NCI-H1436 (cell line): ENCODE data around the gene SLC4A5.

ENCODE experiments used
- DNase-seq: peaks from one replicate; lab custom pipeline; 2025; lab: John Stamatoyannopoulos, UW

The SLC4A5 gene

DNA sequence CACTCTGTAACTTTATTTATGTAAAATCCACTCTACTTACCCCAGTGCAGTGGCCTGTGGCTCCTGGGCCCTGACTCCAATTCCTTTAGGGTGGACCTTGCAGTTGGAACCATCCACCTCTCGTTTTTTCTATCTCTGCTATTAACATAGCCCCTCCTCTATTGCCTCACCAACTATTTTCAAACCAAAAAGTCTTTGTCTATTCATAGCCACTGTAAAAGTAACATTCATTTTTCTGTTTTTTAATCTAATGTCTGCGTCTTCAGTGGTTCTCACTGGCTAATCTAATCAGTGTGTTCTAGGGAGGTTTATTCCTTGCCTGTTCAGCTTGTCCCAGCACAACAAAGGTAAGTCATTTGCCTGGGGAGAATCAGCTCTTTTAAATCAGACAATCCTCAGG is at the start of gene SLC4A5:
Gene SLC4A5 (minus strand): TSS at position 101 of the 400 bp plus-strand sequence. CDS start 28,393 bp downstream, outside the sequence.
- DNase-seq, result no peak

- no peak for DNase-seq
Measured at GRCh38 chr2:74392449-74392743, 49.2 kb upstream of the SLC4A5 start.

- DNase-seq, result peak; percentile 89
Measured at GRCh38 chr2:74391580-74392448, 48.6 kb upstream of the SLC4A5 start.

GRCh38 chr2:74391209-74391579 is 48.0 kb upstream of the SLC4A5 start:
- no peak for DNase-seq

DNA sequence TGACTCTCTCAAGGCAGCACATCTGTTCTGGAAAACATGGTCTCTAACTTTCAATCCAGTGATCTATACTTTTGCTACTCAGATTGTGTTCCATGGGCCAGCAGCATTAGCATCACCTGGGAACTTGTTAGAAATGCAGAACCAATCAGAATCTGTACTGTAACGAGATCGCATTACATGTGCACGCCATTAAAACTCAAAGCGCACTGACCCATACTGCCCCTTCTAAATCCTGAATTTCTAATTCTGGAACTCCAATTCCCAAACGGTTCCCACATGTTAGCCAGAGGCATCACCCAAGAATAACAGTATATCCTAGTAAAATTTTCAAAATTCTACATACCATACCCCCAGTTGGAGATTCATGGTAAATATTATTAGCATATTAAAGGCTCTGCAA is 47.4 kb upstream of the SLC4A5 start:
- no peak for DNase-seq

GRCh38 chr2:74387346-74387745 is 44.1 kb upstream of the SLC4A5 start:
- DNase-seq, result no peak

DNA sequence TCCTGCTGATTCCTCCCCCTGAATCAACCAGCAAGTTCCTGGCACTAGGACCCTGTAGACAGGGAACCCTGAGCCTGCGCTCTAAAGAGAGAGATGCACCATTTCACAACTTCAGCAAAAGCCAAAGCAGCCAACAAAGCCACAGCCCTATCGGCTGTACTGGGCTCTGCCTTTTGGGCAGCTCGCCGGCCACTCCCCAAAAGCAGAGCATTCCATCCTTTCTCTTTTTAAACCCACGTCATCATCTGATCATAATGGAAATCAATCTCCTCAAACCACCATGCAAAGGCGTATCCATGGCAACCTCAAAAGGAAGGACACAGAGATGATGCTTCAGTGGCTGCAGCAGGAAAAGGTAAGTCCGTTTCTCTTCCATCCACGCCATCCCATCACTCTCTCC is 42.2 kb upstream of the SLC4A5 start:
- DNase-seq, result no peak

GRCh38 chr2:74384051-74384450 is 40.8 kb upstream of the SLC4A5 start:
- no peak for DNase-seq

GRCh38 chr2:74383254-74383653 is 40.0 kb upstream of the SLC4A5 start:
- no peak for DNase-seq

GRCh38 chr2:74381751-74382150 is 38.5 kb upstream of the SLC4A5 start:
- no peak for DNase-seq

DNA sequence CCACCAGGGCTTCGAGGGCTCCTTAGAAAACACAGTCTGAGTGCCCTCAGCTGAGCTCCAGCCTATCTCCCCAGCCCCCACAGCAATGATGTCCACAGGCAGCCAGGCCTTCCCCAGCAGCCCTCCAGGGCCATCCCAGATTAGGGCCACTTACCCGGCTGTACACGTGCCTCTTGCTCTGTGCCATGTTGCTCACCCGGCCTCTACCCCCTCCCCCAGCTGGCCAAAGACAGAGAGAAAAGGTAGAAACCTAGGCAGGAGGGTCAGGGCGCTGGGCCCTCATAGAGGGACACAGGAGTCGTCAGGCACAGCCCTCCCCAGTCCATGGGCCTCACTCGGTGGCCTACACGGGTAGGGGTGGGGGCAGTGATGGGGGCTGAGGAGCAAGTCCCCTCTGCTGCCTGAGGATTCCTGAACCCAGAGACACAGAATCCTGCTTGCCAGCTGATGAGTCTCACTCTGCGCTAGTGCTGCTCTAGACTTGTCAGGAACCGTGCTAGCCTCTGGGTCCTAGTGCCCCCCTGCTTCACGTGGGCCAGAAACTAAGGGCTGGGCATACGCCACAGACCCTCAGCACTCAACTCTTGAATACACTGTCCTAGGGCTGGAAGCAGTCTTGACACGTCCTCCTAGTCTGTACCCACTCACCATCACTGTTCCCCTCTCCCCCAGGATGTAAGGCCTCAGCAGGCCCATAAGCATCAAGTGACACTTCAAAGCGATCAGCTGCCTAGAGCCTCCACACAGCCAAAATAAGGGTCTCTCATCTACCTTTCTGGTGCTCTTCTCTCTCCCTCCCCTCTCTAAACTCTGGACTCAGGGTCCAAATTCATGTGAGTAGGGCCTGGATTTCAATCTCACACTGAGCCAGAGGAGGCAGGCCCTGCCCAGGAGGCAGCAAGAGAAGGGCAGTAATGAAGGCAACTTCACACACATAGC is 36.9 kb upstream of the SLC4A5 start, which contains the start of gene DCTN1:
Gene DCTN1 (minus strand): TSS at position 461 of the 939 bp plus-strand sequence. CDS start 274 bp downstream, at position 187.
- no peak for DNase-seq

GRCh38 chr2:74378007-74378406 is 34.8 kb upstream of the SLC4A5 start:
- DNase-seq, result no peak

- DNase-seq, result no peak
Measured at GRCh38 chr2:74375838-74376237, 32.6 kb upstream of the SLC4A5 start.

DNA sequence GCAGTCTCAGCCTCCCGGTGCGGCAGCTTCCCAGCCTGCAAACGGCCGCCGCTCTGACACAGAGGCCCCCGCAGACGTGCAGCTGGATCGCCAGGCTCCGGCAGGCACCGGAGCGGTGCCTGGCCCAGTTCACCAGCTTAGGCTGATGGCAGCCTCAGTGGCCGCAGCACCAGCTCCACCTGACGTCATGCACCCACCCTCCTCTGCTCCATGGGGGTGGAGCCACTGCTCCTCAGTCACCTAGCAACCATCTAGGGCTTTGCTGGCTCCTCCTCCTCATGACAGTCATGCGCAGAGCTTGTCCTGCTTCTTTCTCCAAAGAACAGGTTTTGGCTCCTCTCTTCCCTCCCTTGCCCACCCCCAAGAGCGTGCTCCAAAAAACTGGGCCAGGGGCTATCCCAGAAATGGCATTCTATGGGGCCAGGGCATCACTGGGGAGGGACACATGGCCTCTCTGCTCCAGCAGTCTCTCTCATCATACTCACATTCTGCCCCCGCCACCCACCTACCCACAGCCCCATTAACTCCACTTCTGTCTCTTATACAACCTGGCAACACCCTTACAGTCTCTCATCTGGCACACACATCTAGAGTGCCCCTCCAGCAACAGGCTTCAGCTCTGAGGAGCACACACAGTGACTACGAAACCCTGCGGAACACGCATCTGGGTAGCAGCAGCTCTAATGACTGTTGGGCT is 31.4 kb upstream of the SLC4A5 start:
- DNase-seq, result peak; percentile 93

- DNase-seq, result peak; percentile 11
Measured at GRCh38 chr2:74373985-74374384, 30.8 kb upstream of the SLC4A5 start.

- DNase-seq, result peak; percentile 82
Measured at GRCh38 chr2:74373221-74373676, 30.0 kb upstream of the SLC4A5 start.

- no peak for DNase-seq
Measured at GRCh38 chr2:74372674-74373073, 29.5 kb upstream of the SLC4A5 start.

- no peak for DNase-seq
Measured at GRCh38 chr2:74371421-74371820, 28.2 kb upstream of the SLC4A5 start.

GRCh38 chr2:74369976-74370375 is 26.8 kb upstream of the SLC4A5 start:
- DNase-seq, result no peak

DNA sequence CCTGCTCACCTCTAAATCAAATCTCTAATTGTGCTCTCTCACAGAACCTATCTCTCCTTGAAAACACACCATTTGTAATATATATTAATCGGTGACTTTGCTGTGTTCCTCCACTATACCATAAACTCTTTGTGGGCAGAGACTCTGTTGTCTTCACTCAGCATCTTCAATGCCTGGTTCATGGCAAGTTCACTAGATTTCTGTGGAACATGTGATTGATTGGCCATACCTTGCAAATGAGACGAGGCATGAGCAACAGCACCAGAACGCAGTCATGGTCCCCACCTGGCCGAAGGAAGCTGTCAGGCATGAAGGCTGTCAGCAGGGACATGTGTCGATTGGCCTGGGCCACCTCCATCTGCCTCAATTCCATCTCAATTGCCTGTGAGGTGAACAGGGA is 25.3 kb upstream of the SLC4A5 start:
- no peak for DNase-seq

DNA sequence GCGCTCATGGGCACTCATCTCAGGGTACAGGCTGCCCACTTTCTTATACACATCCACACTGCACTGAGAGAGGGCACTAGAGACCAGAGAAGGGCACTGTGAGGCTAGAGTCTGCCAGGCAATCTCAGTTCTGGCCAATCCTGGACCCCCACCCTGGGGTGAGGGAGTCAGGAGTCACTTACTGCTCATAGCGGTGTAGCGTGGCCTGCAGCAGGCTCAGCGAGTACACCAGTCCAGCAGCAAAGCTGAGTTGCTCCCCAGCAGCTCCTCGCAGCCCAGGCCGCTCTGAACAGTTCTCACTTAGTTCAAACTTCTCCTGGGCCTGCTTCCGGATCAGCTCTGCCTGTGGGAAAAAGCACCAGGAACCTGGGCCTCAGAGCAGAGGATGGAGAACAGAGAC is 24.6 kb upstream of the SLC4A5 start:
- no peak for DNase-seq

GRCh38 chr2:74366036-74366435 is 22.8 kb upstream of the SLC4A5 start:
- no peak for DNase-seq
